BE2C (cell line): Measurements from ENCODE around the gene LRIT1. TPM values are rescaled to one million over a fixed set of nuclear protein-coding genes. Genes with fewer than 3 reads are reported as not detected.
"Not testable (repeated sequence)": the region's sequence is repeated elsewhere in the genome, so short reads cannot be mapped to it uniquely, and the experiment has no call there.

Experiments used
- DNase-seq: peaks from one replicate; pipeline ENCODE4 v3.0.0-alpha.2; 2020
- H3K27me3 ChIP-seq: fragments of 250-450 bp; sonication (Bioruptor Pico); 2 replicates; pipeline ENCODE4 v1.5.1; 2020; ENCODE audit warnings: mild to moderate bottlenecking
- H3K36me3 ChIP-seq: fragments of 250-450 bp; sonication (Bioruptor Pico); 2 replicates; pipeline ENCODE4 v1.5.1; 2020; ENCODE audit warnings: mild to moderate bottlenecking
- H3K4me1 ChIP-seq: fragments of 250-450 bp; sonication (Bioruptor Pico); 2 replicates; pipeline ENCODE4 v1.5.1; 2020
- H3K4me3 ChIP-seq: 2 replicates; pipeline ENCODE4 v1.5.1; 2011; ENCODE audit warnings: low read depth, low read length
- H3K9me3 ChIP-seq: fragments of 250-450 bp; sonication (Bioruptor Pico); 2 replicates; pipeline ENCODE4 v1.5.1; 2020
- polyA plus RNA-seq: library from polyadenylated mRNA; unstranded; fragments of >200 nt; gene quantifications from one replicate; pipeline ENCODE4 v1.2.1, GENCODE V29; 2012; ENCODE audit warnings: low read depth, missing spikeins; ENCODE audit not compliant: insufficient read length, insufficient read depth
- TF ChIP-seq, protein P1 (sequence below): IDR thresholded peaks from 2 replicates; pipeline ENCODE4 v1.5.1; 2012; ENCODE audit warnings: mild to moderate bottlenecking, low read depth, low read length

Gene LRIT1, protein sequence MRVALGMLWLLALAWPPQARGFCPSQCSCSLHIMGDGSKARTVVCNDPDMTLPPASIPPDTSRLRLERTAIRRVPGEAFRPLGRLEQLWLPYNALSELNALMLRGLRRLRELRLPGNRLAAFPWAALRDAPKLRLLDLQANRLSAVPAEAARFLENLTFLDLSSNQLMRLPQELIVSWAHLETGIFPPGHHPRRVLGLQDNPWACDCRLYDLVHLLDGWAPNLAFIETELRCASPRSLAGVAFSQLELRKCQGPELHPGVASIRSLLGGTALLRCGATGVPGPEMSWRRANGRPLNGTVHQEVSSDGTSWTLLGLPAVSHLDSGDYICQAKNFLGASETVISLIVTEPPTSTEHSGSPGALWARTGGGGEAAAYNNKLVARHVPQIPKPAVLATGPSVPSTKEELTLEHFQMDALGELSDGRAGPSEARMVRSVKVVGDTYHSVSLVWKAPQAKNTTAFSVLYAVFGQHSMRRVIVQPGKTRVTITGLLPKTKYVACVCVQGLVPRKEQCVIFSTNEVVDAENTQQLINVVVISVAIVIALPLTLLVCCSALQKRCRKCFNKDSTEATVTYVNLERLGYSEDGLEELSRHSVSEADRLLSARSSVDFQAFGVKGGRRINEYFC
- polyA plus RNA-seq, result not detected

DNA sequence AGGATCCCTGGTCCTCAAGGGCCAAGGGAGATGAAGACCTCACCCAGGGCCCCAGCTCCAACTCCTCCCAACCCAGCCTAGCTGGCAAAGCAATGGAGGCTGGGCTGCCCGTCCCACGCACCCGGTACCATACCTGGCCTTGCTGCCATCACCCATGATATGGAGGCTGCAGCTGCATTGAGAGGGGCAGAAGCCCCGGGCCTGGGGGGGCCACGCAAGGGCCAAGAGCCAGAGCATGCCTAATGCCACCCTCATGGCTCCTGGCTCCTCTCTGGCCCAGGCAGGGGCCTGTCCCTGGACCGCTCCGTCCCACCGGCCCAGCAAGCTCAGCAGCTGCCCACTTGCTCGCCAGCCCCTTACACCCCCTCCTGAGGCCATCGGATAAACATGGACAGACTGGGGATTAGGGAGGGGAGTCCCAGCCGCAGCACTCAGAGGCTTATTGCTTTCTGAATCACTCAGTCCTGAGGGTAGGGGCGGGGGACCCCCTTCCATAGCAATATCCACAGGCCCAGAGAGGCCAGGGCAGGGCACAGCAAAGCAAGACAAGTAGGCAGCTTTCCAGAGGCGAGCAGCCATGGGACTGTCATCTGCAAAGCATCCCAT is at the start of gene LRIT1:
TSS of gene LRIT1 (minus strand) at position 362 of the 606 bp plus-strand sequence. CDS start at position 255, 107 bp downstream.
- no peak for DNase-seq
- Histone ChIP-seq H3K4me1 (no peaks in the 10 kb centered on the region), H3K36me3 (no peaks in the 10 kb centered on the region), H3K27me3 (no peaks in the 10 kb centered on the region), H3K9me3 (no peaks in the 10 kb centered on the region), H3K4me3 (no peak within 1 kb of the TSS)
- TF ChIP-seq, protein P1, sequence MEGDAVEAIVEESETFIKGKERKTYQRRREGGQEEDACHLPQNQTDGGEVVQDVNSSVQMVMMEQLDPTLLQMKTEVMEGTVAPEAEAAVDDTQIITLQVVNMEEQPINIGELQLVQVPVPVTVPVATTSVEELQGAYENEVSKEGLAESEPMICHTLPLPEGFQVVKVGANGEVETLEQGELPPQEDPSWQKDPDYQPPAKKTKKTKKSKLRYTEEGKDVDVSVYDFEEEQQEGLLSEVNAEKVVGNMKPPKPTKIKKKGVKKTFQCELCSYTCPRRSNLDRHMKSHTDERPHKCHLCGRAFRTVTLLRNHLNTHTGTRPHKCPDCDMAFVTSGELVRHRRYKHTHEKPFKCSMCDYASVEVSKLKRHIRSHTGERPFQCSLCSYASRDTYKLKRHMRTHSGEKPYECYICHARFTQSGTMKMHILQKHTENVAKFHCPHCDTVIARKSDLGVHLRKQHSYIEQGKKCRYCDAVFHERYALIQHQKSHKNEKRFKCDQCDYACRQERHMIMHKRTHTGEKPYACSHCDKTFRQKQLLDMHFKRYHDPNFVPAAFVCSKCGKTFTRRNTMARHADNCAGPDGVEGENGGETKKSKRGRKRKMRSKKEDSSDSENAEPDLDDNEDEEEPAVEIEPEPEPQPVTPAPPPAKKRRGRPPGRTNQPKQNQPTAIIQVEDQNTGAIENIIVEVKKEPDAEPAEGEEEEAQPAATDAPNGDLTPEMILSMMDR, result no peak

DNA sequence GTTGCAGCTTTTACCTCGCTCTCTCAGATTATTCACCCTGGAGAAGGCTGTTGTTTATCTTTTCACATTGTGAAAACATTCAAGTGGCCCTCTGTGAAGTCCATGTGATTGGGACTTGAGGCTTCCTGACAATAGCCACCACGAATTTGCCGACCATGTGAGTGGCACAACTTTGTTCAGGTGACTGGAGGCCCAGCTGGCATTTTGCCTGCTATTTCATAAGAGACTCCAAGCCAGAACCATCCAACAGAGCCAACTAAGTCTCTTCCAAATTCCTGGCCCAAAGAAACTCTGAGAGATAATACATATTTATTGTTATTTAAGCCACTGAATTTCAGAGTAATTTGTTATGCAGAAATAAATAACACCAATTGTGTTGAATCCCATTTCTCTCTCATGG is 48.9 kb upstream of the LRIT1 start:
- H3K36me3 ChIP-seq, result no peaks in the 10 kb centered on the region
- TF ChIP-seq, protein P1, result no peak

GRCh38 chr10:84289521-84290200 is 48.3 kb upstream of the LRIT1 start:
- TF ChIP-seq, protein P1, result no peak
- Histone ChIP-seq H3K9me3 (no peaks in the 10 kb centered on the region), H3K27me3 (no peaks in the 10 kb centered on the region), H3K36me3 (no peaks in the 10 kb centered on the region), H3K4me3 (no peak overlapping the region), H3K4me1 (no peaks in the 10 kb centered on the region; the same call in 1 of the 2 replicates)
- no peak for DNase-seq

More for the DNA sequence above, 48.9 kb upstream of the LRIT1 start:
- H3K4me3 ChIP-seq, result no peak overlapping the region
- no peak for DNase-seq
- H3K9me3 ChIP-seq, result no peaks in the 10 kb centered on the region
- no peaks in the 10 kb centered on the region; the same call in 1 of the 2 replicates for H3K4me1 ChIP-seq
- H3K27me3 ChIP-seq, result no peaks in the 10 kb centered on the region

DNA sequence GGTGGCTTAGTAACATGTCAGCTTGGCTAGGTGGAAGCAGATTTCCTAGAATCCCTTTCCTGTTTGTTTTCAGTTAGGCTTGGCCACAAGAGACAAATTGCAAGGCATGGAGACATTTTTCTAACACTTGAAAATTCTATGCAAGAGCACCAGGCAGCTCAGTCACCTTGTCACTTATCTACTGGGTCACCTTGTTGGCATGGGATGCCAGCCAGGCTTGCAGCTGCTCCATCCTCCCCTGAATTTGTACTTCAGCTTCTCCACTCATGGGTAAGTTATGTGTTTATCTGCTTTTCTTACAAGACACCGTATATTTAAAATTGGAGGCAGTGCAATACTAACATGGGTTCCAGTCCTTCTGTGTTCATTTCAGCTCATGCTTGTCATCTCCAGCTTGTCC is 46.8 kb upstream of the LRIT1 start:
- H3K27me3 ChIP-seq, result no peaks in the 10 kb centered on the region
- no peaks in the 10 kb centered on the region for H3K36me3 ChIP-seq
- H3K4me3 ChIP-seq, result no peak overlapping the region
- H3K4me1 ChIP-seq, result no peaks in the 10 kb centered on the region
- H3K9me3 ChIP-seq, result no peaks in the 10 kb centered on the region
- no peak for DNase-seq
- TF ChIP-seq, protein P1, result no peak

- Histone ChIP-seq H3K27me3 (no peaks in the 10 kb centered on the region), H3K36me3 (no peaks in the 10 kb centered on the region), H3K9me3 (no peaks in the 10 kb centered on the region)
Observed at GRCh38 chr10:84286695-84287094, 45.3 kb upstream of the LRIT1 start.

DNA sequence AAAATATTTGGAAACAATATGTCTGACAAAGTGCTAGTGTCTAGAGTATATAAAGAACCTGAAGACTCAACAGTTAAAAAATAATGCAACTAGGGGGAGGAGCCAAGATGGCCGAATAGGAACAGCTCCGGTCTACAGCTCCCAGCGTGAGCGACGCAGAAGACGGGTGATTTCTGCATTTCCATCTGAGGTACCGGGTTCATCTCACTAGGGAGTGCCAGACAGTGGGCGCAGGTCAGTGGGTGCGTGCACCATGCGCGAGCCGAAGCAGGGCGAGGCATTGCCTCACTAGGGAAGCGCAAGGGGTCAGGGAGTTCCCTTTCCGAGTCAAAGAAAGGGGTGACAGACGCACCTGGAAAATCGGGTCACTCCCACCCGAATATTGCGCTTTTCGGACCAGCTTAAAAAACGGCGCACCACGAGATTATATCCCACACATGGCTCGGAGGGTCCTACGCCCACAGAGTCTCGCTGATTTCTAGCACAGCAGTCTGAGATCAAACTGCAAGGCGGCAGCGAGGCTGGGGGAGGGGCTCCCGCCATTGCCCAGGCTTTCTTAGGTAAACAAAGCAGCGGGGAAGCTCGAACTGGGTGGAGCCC is 38.6 kb upstream of the LRIT1 start:
- H3K4me3 ChIP-seq, H3K4me1 ChIP-seq: not testable (repeated sequence)

More at GRCh38 chr10:84286695-84287094, 45.3 kb upstream of the LRIT1 start:
- TF ChIP-seq, protein P1, result no peak
- no peaks in the 10 kb centered on the region for H3K4me1 ChIP-seq
- H3K4me3 ChIP-seq, result no peak overlapping the region
- DNase-seq, result no peak

More for the DNA sequence above, 38.6 kb upstream of the LRIT1 start:
- not testable (repeated sequence) for H3K36me3 ChIP-seq, H3K27me3 ChIP-seq, DNase-seq, H3K9me3 ChIP-seq
